ENCODE measurements around the gene CISD2. TPM values are rescaled to one million over a fixed set of nuclear protein-coding genes. Genes with fewer than 3 reads are reported as not detected.

CISD2 gene
- total and polyA plus RNA-seq, 2 of the 4 experiments (the other 2 are of a cell fraction): 7.0 to 14.4 TPM

DNA sequence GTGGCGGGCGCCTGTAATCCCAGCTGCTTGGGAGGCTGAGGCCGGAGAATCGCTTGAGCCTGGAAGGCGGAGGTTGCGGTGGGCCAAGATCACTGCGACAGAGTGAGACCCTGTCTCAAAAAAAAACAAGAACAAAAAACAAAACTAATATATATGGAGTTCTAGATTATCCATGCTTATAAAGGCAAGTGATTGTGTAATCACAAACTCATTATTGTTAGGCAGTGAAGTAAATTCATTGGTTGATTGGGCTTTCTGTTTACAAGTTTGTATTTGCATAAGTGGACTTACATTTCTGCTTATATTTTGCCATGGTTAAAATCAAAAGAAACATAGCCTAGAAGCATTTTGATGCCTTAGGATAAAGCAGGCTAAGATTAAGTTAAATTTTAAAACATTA is 39.0 kb upstream of the CISD2 start:
- no peaks in the 10 kb centered on the region for H3K9me3 ChIP-seq (ENCODE audit: control insufficient read depth, insufficient read depth, low read length)
- TF ChIP-seq CEBPB (IDR thresholded peaks at IDR 0.05; ENCODE audit: low read depth, low read length) (peak; percentile 73), RFX5 (IDR thresholded peaks at IDR 0.05; ENCODE audit: low read depth, low read length) (no peak)
- no peak overlapping the region for H2AK5ac ChIP-seq (ENCODE audit: low read depth, low read length)
- no peak overlapping the region for H4K91ac ChIP-seq (ENCODE audit: insufficient read depth, low read depth, low read length)
- no peak overlapping the region for H2BK20ac ChIP-seq (ENCODE audit: low read depth, low read length)
- ATAC-seq (ENCODE audit: low read depth) (no peak), DNase-seq (no peak)
- POLR2A ChIA-PET (ENCODE audit: unreplicated experiment): no interaction called here
- dilution Hi-C loops (cut with HindIII; ENCODE audit: low sequenced_read_pairs, unreplicated experiment) (no loop called here), intact Hi-C loops (cut with micrococcal nuclease) (loop anchor here (5.0 kb wide), 2 partner anchors 328 to 393 kb away; partner anchors contain the start of gene NFKB1), in situ Hi-C loops (cut with MboI; ENCODE audit: low sequenced_read_pairs) (no loop called here)
- no peak overlapping the region for H2BK15ac ChIP-seq (ENCODE audit: low read depth, low read length)
- H3K14ac ChIP-seq (replicated peaks; ENCODE audit: low read depth, low read length): no peak overlapping the region
- no peak overlapping the region for H3K9ac ChIP-seq (ENCODE audit: low read depth, low read length)
- no peak overlapping the region for H2BK5ac ChIP-seq (ENCODE audit: low read depth, low read length, poor library complexity, severe bottlenecking)
- peaks cover 6 to 14% of the 10 kb centered on the region in 2 experiments for H3K79me1 ChIP-seq (ENCODE audit: low read depth in 1 of 2, low read length in 2 of 2)
- H3K4me1 ChIP-seq (ENCODE audit: control insufficient read depth, insufficient read depth, low read length): peaks cover 4% of the 10 kb centered on the region; the same call in 1 of the 2 replicates
- no peak overlapping the region for H3K23ac ChIP-seq (ENCODE audit: low read depth, low read length)
- no peak overlapping the region for H3K56ac ChIP-seq (ENCODE audit: extremely low read depth, insufficient read depth, low read length)
- H2BK120ac ChIP-seq (ENCODE audit: low read depth, low read length): no peak overlapping the region
- no peak overlapping the region for H4K5ac ChIP-seq (ENCODE audit: low read depth, low read length)
- H3K27ac ChIP-seq (ENCODE audit: insufficient read depth, low read length): no peak overlapping the region
- H2AFZ ChIP-seq (replicated peaks; ENCODE audit: low read length, poor library complexity): no peak overlapping the region
- no CpG with 5 or more reads among the region's 7 CpGs for WGBS, 2 experiments (ENCODE audit: extremely low coverage in 2 of 2, insufficient read length in 1 of 2)
- BruUV-seq (replicated peaks): no TSS peak
- 0 out of 2 replicates have a peak, but pooled peaks cover 4% of the 10 kb centered on the region for H3K9me1 ChIP-seq (ENCODE audit: insufficient read depth, low read length)
- H3K4ac ChIP-seq (ENCODE audit: low read depth, low read length): no peak overlapping the region
- H4K8ac ChIP-seq (ENCODE audit: low read depth in 2 of 2, low read length in 2 of 2): no peak overlapping the region
- no peak overlapping the region for H2AK9ac ChIP-seq (replicated peaks; ENCODE audit: low read depth, low read length, poor library complexity)
- H3K4me2 ChIP-seq (ENCODE audit: low read depth, low read length): no peak overlapping the region
- H3K36me3 ChIP-seq (ENCODE audit: control insufficient read depth, insufficient read depth, low read length): peaks cover 5% of the 10 kb centered on the region
- CTCF ChIA-PET: no interaction called here
- no peak overlapping the region for H3K18ac ChIP-seq (ENCODE audit: low read depth, low read length)
- peaks cover 21% of the 10 kb centered on the region for H4K20me1 ChIP-seq (ENCODE audit: insufficient read depth, low read length)
- H3K27me3 ChIP-seq (ENCODE audit: control insufficient read depth, insufficient read depth, low read length): no peaks in the 10 kb centered on the region
- no peak overlapping the region for H3K4me3 ChIP-seq (ENCODE audit: insufficient read depth, low read depth, low read length)
